ENCODE data around the gene VPS4A. TPM values are rescaled to one million over a fixed set of nuclear protein-coding genes. Genes with fewer than 3 reads are reported as not detected.

The VPS4A gene
- total and polyA plus RNA-seq, 2 of the 8 experiments (the other 6 are each of a cell fraction or from before 2014, with no cell fraction given): 14.1 to 24.1 TPM

- Histone ChIP-seq H3K79me1 (ENCODE audit: low read depth, low read length) (no peaks in the 10 kb centered on the region), H3K36me3 (ENCODE audit: control insufficient read depth in 2 of 4, insufficient read depth in 4 of 4, low read length in 3 of 4) (no peaks in the 10 kb centered on the region; a peak in 1 of 8 replicates), H3K23me2 (ENCODE audit: low read depth, low read length) (0 out of 2 replicates have a peak, but pooled peaks cover 2% of the 10 kb centered on the region), H3K9me3 (ENCODE audit: insufficient read depth in 2 of 2, low read depth in 1 of 2, low read length in 1 of 2) (no peaks in the 10 kb centered on the region), H4K5ac (ENCODE audit: insufficient read length, low read depth, low read length) (no peak overlapping the region), H2BK5ac (ENCODE audit: low read depth, low read length) (no peak overlapping the region), H2BK20ac (ENCODE audit: low read length) (no peak overlapping the region), H2BK120ac (replicated peaks; ENCODE audit: low read depth, low read length) (no peak overlapping the region), H3K79me2 (ENCODE audit: control insufficient read depth in 1 of 2, insufficient read depth in 2 of 2, low read length in 2 of 2) (peaks cover 0 to 3% of the 10 kb centered on the region in 2 experiments; a peak in 1 of 4 replicates), H3K18ac (ENCODE audit: extremely low read depth, low read length) (no peak overlapping the region), H4K8ac (ENCODE audit: extremely low read depth, insufficient read depth, low read length) (no peak overlapping the region), H3K14ac (ENCODE audit: insufficient read length) (no peak overlapping the region), H3K4ac (replicated peaks; ENCODE audit: insufficient read length, low read depth, low read length) (no peak overlapping the region), H3K4me3 (ENCODE audit: extremely low read depth in 1 of 4, insufficient read depth in 2 of 4, low read depth in 3 of 4, low read length in 4 of 4) (no peak overlapping the region), H4K91ac (replicated peaks; ENCODE audit: insufficient read length, low read length) (no peak overlapping the region), H2BK15ac (ENCODE audit: low read length) (no peak overlapping the region), H3K27me3 (replicated peaks in 1 of 4; ENCODE audit: control insufficient read depth in 3 of 4, extremely low read depth in 1 of 4, insufficient read depth in 3 of 4, low read length in 3 of 4) (no peaks in the 10 kb centered on the region), H4K20me1 (replicated peaks in 1 of 2; ENCODE audit: control insufficient read depth in 1 of 2, insufficient read depth in 2 of 2, low read length in 2 of 2) (peaks cover 2 to 3% of the 10 kb centered on the region in 2 experiments), H2AK5ac (ENCODE audit: low read depth, low read length) (no peak overlapping the region), H3K23ac (ENCODE audit: insufficient read length) (no peak overlapping the region), H3K56ac (replicated peaks; ENCODE audit: insufficient read length, low read depth, low read length) (no peak overlapping the region), H3K4me1 (replicated peaks in 1 of 4; ENCODE audit: control insufficient read depth in 3 of 4, insufficient read depth in 4 of 4, low read length in 3 of 4) (peaks cover 0 to 3% (median under 1%) of the 10 kb centered on the region in 4 experiments; a peak in 3 of 7 replicates), H3K9ac (replicated peaks in 1 of 4; ENCODE audit: extremely low read depth in 1 of 4, low read depth in 3 of 4, low read length in 3 of 4) (no peak overlapping the region), H2AFZ (ENCODE audit: low read length) (no peak overlapping the region), H3K4me2 (ENCODE audit: insufficient read depth in 1 of 2, low read depth in 2 of 2, low read length in 2 of 2) (no peak overlapping the region), H3K27ac (ENCODE audit: low read depth, low read length) (no peak overlapping the region), H2BK12ac (ENCODE audit: low read depth, low read length) (no peak overlapping the region)
- CTCF ChIA-PET (ENCODE audit: partially characterized antibody): interaction anchor here (0.7 kb wide), 1 partner anchor 91 kb away, joined by 4 read pairs; no protein-coding TSS in a partner anchor
- 89% methylated on average over 1 of the region's 1 CpG; no CpG with 5 or more reads in 1 of the 2 experiments for WGBS, 2 experiments (ENCODE audit: extremely low coverage in 1 of 2, insufficient coverage in 1 of 2, insufficient read length in 1 of 2, insufficient replicate concordance in 2 of 2, low coverage in 1 of 2, low lambda C conversion rate in 2 of 2, missing lambda C conversion rate in 1 of 2)
- DNase-seq (ENCODE audit: low read depth in 1 of 2, low spot score in 2 of 2) (no peak), FAIRE-seq (no peak)
- TF ChIP-seq KDM1A (IDR thresholded peaks at IDR 0.05; ENCODE audit: borderline replicate concordance, low read length) (no peak), KDM5A (IDR thresholded peaks at IDR 0.05; ENCODE audit: low read length) (no peak), EGR1 (IDR thresholded peaks at IDR 0.05; ENCODE audit: borderline replicate concordance, low read depth, low read length) (no peak), USF2 (IDR thresholded peaks at IDR 0.05; ENCODE audit: low read length) (no peak), HDAC2 (IDR thresholded peaks at IDR 0.05; ENCODE audit: borderline replicate concordance in 1 of 2, low read depth in 2 of 2, low read length in 2 of 2) (no peak)
- POLR2A ChIA-PET (ENCODE audit: partially characterized antibody): no interaction called here
Observed at GRCh38 chr16:69307091-69307490, 4.1 kb upstream of the VPS4A start.

Measured in H1 (cell line).